Measurements from ENCODE around the gene RPS14. TPM values are rescaled to one million over a fixed set of nuclear protein-coding genes. Genes with fewer than 3 reads are reported as not detected.

Gene RPS14
- total and polyA plus RNA-seq, 2 experiments from 2014 or later = 1,343 to 1,694 TPM

GRCh38 chr5:150404121-150404520 lies 45.4 kb downstream of the RPS14 start:
- no peaks in the 10 kb centered on the region for H4K20me1 ChIP-seq (ENCODE audit: insufficient read depth)
- no peak for DNase-seq
- H3K4me3 ChIP-seq = no peak overlapping the region
- H3K9ac ChIP-seq = no peak overlapping the region
- no peaks in the 10 kb centered on the region for H3K4me1 ChIP-seq (ENCODE audit: insufficient read depth)
- H2AFZ ChIP-seq = no peak overlapping the region
- WGBS, 2 experiments (ENCODE audit: low coverage in 1 of 2, low lambda C conversion rate in 2 of 2, missing lambda C conversion rate in 2 of 2) = 76 to 77% methylated on average over 5 of the region's 5 CpGs
- TF ChIP-seq EZH2phosphoT487 (IDR thresholded peaks at IDR 0.05; ENCODE audit: insufficient read depth, low read depth) (no peak), EZH2 (IDR thresholded peaks at IDR 0.05; ENCODE audit: insufficient read depth, poor library complexity, severe bottlenecking) (no peak)
- in situ Hi-C loops (cut with MboI) = no loop called here
- no peak overlapping the region for H3K4me2 ChIP-seq (ENCODE audit: unreplicated experiment)
- H3K9me2 ChIP-seq (ENCODE audit: insufficient read depth) = no peaks in the 10 kb centered on the region
- H3K36me3 ChIP-seq (ENCODE audit: low read depth) = no peaks in the 10 kb centered on the region
- no peaks in the 10 kb centered on the region for H3F3A ChIP-seq (ENCODE audit: insufficient read depth)
- H3K27ac ChIP-seq = no peak overlapping the region
- H3K9me3 ChIP-seq (ENCODE audit: low read depth) = no peaks in the 10 kb centered on the region
- H3K27me3 ChIP-seq (replicated peaks; ENCODE audit: insufficient read depth) = no peaks in the 10 kb centered on the region
- H3K79me2 ChIP-seq (ENCODE audit: insufficient read depth) = no peaks in the 10 kb centered on the region

DNA sequence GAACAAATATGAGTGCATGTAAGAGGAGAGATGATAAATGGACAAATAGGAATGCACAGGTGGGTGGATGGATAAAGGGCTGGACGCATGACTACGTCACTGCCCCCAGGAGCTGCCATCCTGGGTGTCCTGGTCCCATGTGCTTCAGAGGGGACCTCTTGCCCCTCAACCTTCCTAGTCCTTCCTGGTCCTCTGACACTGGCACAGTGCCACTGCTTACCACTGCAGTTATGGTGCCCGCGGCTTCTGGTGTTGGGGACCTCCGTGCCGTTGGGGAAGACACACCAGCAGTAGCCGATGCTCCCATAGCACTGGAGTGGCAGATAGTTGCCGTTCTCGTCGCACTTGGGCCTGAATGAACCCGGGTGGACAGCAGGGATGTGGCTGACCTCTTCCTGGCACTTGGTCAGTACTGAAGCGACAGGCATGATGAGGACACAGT lies 46.6 kb downstream of the RPS14 start:
- no peaks in the 10 kb centered on the region for H3K9me2 ChIP-seq (ENCODE audit: insufficient read depth)
- no peaks in the 10 kb centered on the region for H3K9me3 ChIP-seq (ENCODE audit: low read depth)
- H3K27ac ChIP-seq = no peak overlapping the region
- no peaks in the 10 kb centered on the region for H3K4me1 ChIP-seq (ENCODE audit: insufficient read depth)
- no peaks in the 10 kb centered on the region for H3F3A ChIP-seq (ENCODE audit: insufficient read depth)
- no peaks in the 10 kb centered on the region for H4K20me1 ChIP-seq (ENCODE audit: insufficient read depth)
- H3K79me2 ChIP-seq (ENCODE audit: insufficient read depth) = no peaks in the 10 kb centered on the region
- 97 to 98% methylated on average over 12 of the region's 12 CpGs for WGBS, 2 experiments (ENCODE audit: low coverage in 1 of 2, low lambda C conversion rate in 2 of 2, missing lambda C conversion rate in 2 of 2)
- in situ Hi-C loops (cut with MboI) = no loop called here
- H3K27me3 ChIP-seq (replicated peaks; ENCODE audit: insufficient read depth) = no peaks in the 10 kb centered on the region
- no peak overlapping the region for H3K4me2 ChIP-seq (ENCODE audit: unreplicated experiment)
- H3K36me3 ChIP-seq (ENCODE audit: low read depth) = no peaks in the 10 kb centered on the region
- TF ChIP-seq EZH2phosphoT487 (IDR thresholded peaks at IDR 0.05; ENCODE audit: insufficient read depth, low read depth) (no peak), EZH2 (IDR thresholded peaks at IDR 0.05; ENCODE audit: insufficient read depth, poor library complexity, severe bottlenecking) (no peak)
- DNase-seq = no peak
- H2AFZ ChIP-seq = no peak overlapping the region
- H3K4me3 ChIP-seq = no peak overlapping the region
- H3K9ac ChIP-seq = no peak overlapping the region

- H3K9me3 ChIP-seq (ENCODE audit: low read depth) = no peaks in the 10 kb centered on the region
- no peaks in the 10 kb centered on the region for H3K79me2 ChIP-seq (ENCODE audit: insufficient read depth)
- H3K4me3 ChIP-seq = no peak overlapping the region
- no peak overlapping the region for H3K27ac ChIP-seq
- H3K9ac ChIP-seq = no peak overlapping the region
- no peaks in the 10 kb centered on the region for H3K9me2 ChIP-seq (ENCODE audit: insufficient read depth)
- H3F3A ChIP-seq (ENCODE audit: insufficient read depth) = no peaks in the 10 kb centered on the region
- in situ Hi-C loops (cut with MboI) = no loop called here
- 77 to 86% methylated on average over 4 of the region's 4 CpGs for WGBS, 2 experiments (ENCODE audit: low coverage in 1 of 2, low lambda C conversion rate in 2 of 2, missing lambda C conversion rate in 2 of 2)
- TF ChIP-seq EZH2 (IDR thresholded peaks at IDR 0.05; ENCODE audit: insufficient read depth, poor library complexity, severe bottlenecking) = no peak
- no peak for TF ChIP-seq EZH2phosphoT487 (IDR thresholded peaks at IDR 0.05; ENCODE audit: insufficient read depth, low read depth)
- H3K36me3 ChIP-seq (ENCODE audit: low read depth) = no peaks in the 10 kb centered on the region
- no peak for DNase-seq
- no peaks in the 10 kb centered on the region for H4K20me1 ChIP-seq (ENCODE audit: insufficient read depth)
- no peaks in the 10 kb centered on the region for H3K4me1 ChIP-seq (ENCODE audit: insufficient read depth)
- H3K4me2 ChIP-seq (ENCODE audit: unreplicated experiment) = no peak overlapping the region
- H3K27me3 ChIP-seq (replicated peaks; ENCODE audit: insufficient read depth) = no peaks in the 10 kb centered on the region
- H2AFZ ChIP-seq = no peak overlapping the region
Observed at GRCh38 chr5:150402229-150402773, 47.2 kb downstream of the RPS14 start.

DNA sequence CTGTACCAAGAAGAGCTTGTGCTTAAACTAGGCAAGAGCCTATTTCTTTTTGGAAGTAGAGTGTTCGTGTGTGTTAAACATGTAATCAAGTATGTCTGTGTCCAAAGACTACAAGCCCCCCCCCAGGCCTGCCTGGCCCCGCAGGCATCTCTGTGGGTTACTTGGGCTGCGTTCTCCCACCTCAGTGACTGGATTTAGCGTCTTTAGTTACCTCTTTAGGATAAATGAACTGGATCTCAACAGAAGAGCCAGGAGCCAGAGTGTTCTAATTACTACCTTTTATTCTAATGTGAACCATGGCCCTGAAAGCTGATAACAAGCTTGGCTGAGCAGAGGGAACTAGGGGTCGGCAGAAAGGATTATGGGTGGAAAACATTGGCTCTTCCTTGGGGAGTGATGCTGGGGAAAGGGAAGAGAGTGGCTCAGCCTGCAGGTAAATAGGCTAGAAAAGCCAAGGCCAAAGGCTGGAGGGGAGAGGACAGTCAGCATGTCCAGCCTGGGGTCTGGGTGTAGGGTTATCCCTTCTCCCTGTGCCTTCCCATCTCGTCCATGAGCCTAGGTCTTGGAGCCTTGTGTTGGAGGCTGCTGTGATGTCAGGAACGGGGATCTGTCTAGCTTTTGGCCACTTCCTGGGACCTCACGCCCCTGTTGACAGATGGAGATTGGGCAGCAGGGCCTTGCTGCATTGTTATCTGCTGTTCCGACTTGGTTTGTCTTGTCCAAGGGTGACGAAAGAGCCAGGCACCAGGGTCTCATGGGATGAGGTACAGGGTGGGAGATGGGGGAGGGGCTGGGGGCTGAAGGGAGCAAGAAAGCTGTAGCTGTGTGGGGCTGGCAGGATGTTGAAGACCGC lies 47.9 kb downstream of the RPS14 start:
- 84 to 86% methylated on average over 10 to 11 of the region's 11 CpGs for WGBS, 2 experiments (ENCODE audit: low coverage in 1 of 2, low lambda C conversion rate in 2 of 2, missing lambda C conversion rate in 2 of 2)
- Histone ChIP-seq H3K36me3 (ENCODE audit: low read depth) (no peaks in the 10 kb centered on the region), H3K4me2 (ENCODE audit: unreplicated experiment) (no peak overlapping the region), H3K9me3 (ENCODE audit: low read depth) (no peaks in the 10 kb centered on the region), H3K27ac (no peak overlapping the region), H3K9me2 (ENCODE audit: insufficient read depth) (no peaks in the 10 kb centered on the region), H3K27me3 (replicated peaks; ENCODE audit: insufficient read depth) (no peaks in the 10 kb centered on the region), H3K4me3 (no peak overlapping the region), H3K9ac (no peak overlapping the region), H4K20me1 (ENCODE audit: insufficient read depth) (no peaks in the 10 kb centered on the region), H3F3A (ENCODE audit: insufficient read depth) (no peaks in the 10 kb centered on the region), H3K79me2 (ENCODE audit: insufficient read depth) (no peaks in the 10 kb centered on the region), H3K4me1 (ENCODE audit: insufficient read depth) (no peaks in the 10 kb centered on the region), H2AFZ (no peak overlapping the region)
- TF ChIP-seq EZH2 (IDR thresholded peaks at IDR 0.05; ENCODE audit: insufficient read depth, poor library complexity, severe bottlenecking) = no peak
- TF ChIP-seq EZH2phosphoT487 (IDR thresholded peaks at IDR 0.05; ENCODE audit: insufficient read depth, low read depth) = no peak
- DNase-seq = no peak
- in situ Hi-C loops (cut with MboI) = no loop called here
